ENCODE data around the gene ADCY7.

Gene ADCY7

GRCh38 chr16:50292566-50292948, 26.2 kb downstream of the ADCY7 start:
- Histone ChIP-seq H3K27ac (ENCODE audit: low read length) (no peak overlapping the region), H3K4me1 (ENCODE audit: low read length) (no peaks in the 10 kb centered on the region), H3K79me2 (ENCODE audit: low read length) (peaks cover 24% of the 10 kb centered on the region), H4K20me1 (ENCODE audit: insufficient read depth, low read length) (no peaks in the 10 kb centered on the region), H3K9me2 (replicated peaks; ENCODE audit: insufficient read depth, low read length) (no peaks in the 10 kb centered on the region), H3F3A (ENCODE audit: insufficient read depth, low read length) (no peaks in the 10 kb centered on the region), H2AFZ (ENCODE audit: low read length) (no peak overlapping the region), H3K27me3 (replicated peaks; ENCODE audit: insufficient read depth, low read length) (no peaks in the 10 kb centered on the region), H3K4me2 (ENCODE audit: low read depth, low read length) (no peak overlapping the region), H3K36me3 (replicated peaks; ENCODE audit: insufficient read depth, low read length) (no peaks in the 10 kb centered on the region), H3K4me3 (ENCODE audit: low read length) (no peak overlapping the region), H3K9me3 (replicated peaks; ENCODE audit: insufficient read depth, low read length) (no peaks in the 10 kb centered on the region), H3K9ac (ENCODE audit: low read length) (no peak overlapping the region)
- no peak for DNase-seq
- TF ChIP-seq EZH2phosphoT487 (IDR thresholded peaks at IDR 0.05; ENCODE audit: low read length): no peak
- TF ChIP-seq, protein P1, sequence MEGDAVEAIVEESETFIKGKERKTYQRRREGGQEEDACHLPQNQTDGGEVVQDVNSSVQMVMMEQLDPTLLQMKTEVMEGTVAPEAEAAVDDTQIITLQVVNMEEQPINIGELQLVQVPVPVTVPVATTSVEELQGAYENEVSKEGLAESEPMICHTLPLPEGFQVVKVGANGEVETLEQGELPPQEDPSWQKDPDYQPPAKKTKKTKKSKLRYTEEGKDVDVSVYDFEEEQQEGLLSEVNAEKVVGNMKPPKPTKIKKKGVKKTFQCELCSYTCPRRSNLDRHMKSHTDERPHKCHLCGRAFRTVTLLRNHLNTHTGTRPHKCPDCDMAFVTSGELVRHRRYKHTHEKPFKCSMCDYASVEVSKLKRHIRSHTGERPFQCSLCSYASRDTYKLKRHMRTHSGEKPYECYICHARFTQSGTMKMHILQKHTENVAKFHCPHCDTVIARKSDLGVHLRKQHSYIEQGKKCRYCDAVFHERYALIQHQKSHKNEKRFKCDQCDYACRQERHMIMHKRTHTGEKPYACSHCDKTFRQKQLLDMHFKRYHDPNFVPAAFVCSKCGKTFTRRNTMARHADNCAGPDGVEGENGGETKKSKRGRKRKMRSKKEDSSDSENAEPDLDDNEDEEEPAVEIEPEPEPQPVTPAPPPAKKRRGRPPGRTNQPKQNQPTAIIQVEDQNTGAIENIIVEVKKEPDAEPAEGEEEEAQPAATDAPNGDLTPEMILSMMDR (IDR thresholded peaks at IDR 0.05; ENCODE audit: low read length): no peak
- no peak for TF ChIP-seq EZH2 (optimal IDR thresholded peaks at IDR 0.05; ENCODE audit: low read depth, low read length)

- H3F3A ChIP-seq (ENCODE audit: insufficient read depth, low read length): no peaks in the 10 kb centered on the region
- TF ChIP-seq EZH2phosphoT487 (IDR thresholded peaks at IDR 0.05; ENCODE audit: low read length) (no peak), EZH2 (optimal IDR thresholded peaks at IDR 0.05; ENCODE audit: low read depth, low read length) (no peak)
- TF ChIP-seq, protein P1 (IDR thresholded peaks at IDR 0.05; ENCODE audit: low read length): no peak
- H3K27me3 ChIP-seq (replicated peaks; ENCODE audit: insufficient read depth, low read length): no peaks in the 10 kb centered on the region
- no peaks in the 10 kb centered on the region for H4K20me1 ChIP-seq (ENCODE audit: insufficient read depth, low read length)
- no peak overlapping the region for H2AFZ ChIP-seq (ENCODE audit: low read length)
- no peaks in the 10 kb centered on the region for H3K4me1 ChIP-seq (ENCODE audit: low read length)
- no peak overlapping the region for H3K4me2 ChIP-seq (ENCODE audit: low read depth, low read length)
- no peaks in the 10 kb centered on the region for H3K9me2 ChIP-seq (replicated peaks; ENCODE audit: insufficient read depth, low read length)
- no peak overlapping the region for H3K27ac ChIP-seq (ENCODE audit: low read length)
- no peak for DNase-seq
- H3K9ac ChIP-seq (ENCODE audit: low read length): no peak overlapping the region
- H3K9me3 ChIP-seq (replicated peaks; ENCODE audit: insufficient read depth, low read length): no peaks in the 10 kb centered on the region
- peaks cover 18% of the 10 kb centered on the region for H3K79me2 ChIP-seq (ENCODE audit: low read length)
- no peak overlapping the region for H3K4me3 ChIP-seq (ENCODE audit: low read length)
- H3K36me3 ChIP-seq (replicated peaks; ENCODE audit: insufficient read depth, low read length): no peaks in the 10 kb centered on the region
Observed at GRCh38 chr16:50293041-50293783, 26.9 kb downstream of the ADCY7 start.

- Histone ChIP-seq H2AFZ (ENCODE audit: low read length) (no peak overlapping the region), H3K27ac (ENCODE audit: low read length) (no peak overlapping the region), H4K20me1 (ENCODE audit: insufficient read depth, low read length) (no peaks in the 10 kb centered on the region), H3K79me2 (ENCODE audit: low read length) (peaks cover 13% of the 10 kb centered on the region), H3K9ac (ENCODE audit: low read length) (no peak overlapping the region), H3K36me3 (replicated peaks; ENCODE audit: insufficient read depth, low read length) (no peaks in the 10 kb centered on the region), H3K4me1 (ENCODE audit: low read length) (no peaks in the 10 kb centered on the region), H3F3A (ENCODE audit: insufficient read depth, low read length) (no peaks in the 10 kb centered on the region), H3K4me3 (ENCODE audit: low read length) (no peak overlapping the region), H3K9me3 (replicated peaks; ENCODE audit: insufficient read depth, low read length) (no peaks in the 10 kb centered on the region), H3K4me2 (ENCODE audit: low read depth, low read length) (no peak overlapping the region), H3K9me2 (replicated peaks; ENCODE audit: insufficient read depth, low read length) (no peaks in the 10 kb centered on the region), H3K27me3 (replicated peaks; ENCODE audit: insufficient read depth, low read length) (no peaks in the 10 kb centered on the region)
- TF ChIP-seq, protein P1 (IDR thresholded peaks at IDR 0.05; ENCODE audit: low read length): no peak
- no peak for TF ChIP-seq EZH2phosphoT487 (IDR thresholded peaks at IDR 0.05; ENCODE audit: low read length)
- TF ChIP-seq EZH2 (optimal IDR thresholded peaks at IDR 0.05; ENCODE audit: low read depth, low read length): no peak
- DNase-seq: no peak
Observed at GRCh38 chr16:50293994-50294855, 27.9 kb downstream of the ADCY7 start.

Measured in MM.1S (cell line).